ENCODE measurements around the gene PCED1B.

- TF ChIP-seq, protein P1, sequence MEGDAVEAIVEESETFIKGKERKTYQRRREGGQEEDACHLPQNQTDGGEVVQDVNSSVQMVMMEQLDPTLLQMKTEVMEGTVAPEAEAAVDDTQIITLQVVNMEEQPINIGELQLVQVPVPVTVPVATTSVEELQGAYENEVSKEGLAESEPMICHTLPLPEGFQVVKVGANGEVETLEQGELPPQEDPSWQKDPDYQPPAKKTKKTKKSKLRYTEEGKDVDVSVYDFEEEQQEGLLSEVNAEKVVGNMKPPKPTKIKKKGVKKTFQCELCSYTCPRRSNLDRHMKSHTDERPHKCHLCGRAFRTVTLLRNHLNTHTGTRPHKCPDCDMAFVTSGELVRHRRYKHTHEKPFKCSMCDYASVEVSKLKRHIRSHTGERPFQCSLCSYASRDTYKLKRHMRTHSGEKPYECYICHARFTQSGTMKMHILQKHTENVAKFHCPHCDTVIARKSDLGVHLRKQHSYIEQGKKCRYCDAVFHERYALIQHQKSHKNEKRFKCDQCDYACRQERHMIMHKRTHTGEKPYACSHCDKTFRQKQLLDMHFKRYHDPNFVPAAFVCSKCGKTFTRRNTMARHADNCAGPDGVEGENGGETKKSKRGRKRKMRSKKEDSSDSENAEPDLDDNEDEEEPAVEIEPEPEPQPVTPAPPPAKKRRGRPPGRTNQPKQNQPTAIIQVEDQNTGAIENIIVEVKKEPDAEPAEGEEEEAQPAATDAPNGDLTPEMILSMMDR (IDR thresholded peaks at IDR 0.05; ENCODE audit: insufficient read depth, low read length, poor library complexity, severe bottlenecking): no peak
- TF ChIP-seq EZH2phosphoT487 (conservative IDR thresholded peaks at IDR 0.05; ENCODE audit: low read length): no peak
Observed at GRCh38 chr12:47216150-47216677, 136.8 kb downstream of the PCED1B start.
